SU-DHL-6 (cell line): ENCODE measurements around the gene DTNBP1.

Experiments used
- H2AFZ ChIP-seq: fragments of 200-600 bp; sonication (generic); 2 replicates; pipeline ENCODE4 v1.6.1; 2014; ENCODE audit warnings: low read depth, mild to moderate bottlenecking, moderate library complexity, mixed read lengths, antibody characterized with exemption, low read length; ENCODE audit not compliant: severe bottlenecking
- H3F3A ChIP-seq: fragments of 200-600 bp; shearing (Covaris generic); 2 replicates; pipeline ENCODE4 v1.6.0; 2016; ENCODE audit warnings: antibody characterized with exemption, mild to moderate bottlenecking; ENCODE audit not compliant: insufficient read depth
- H3K27ac ChIP-seq: fragments of 200-600 bp; sonication (generic); 2 replicates; pipeline ENCODE4 v1.5.1; 2016; ENCODE audit warnings: low read depth, mild to moderate bottlenecking, low read length, moderate library complexity, mixed read lengths
- H3K27me3 ChIP-seq: fragments of 200-600 bp; sonication (generic), shearing (Covaris generic); 2 replicates; pipeline ENCODE4 v1.6.0; 2014; ENCODE audit warnings: mild to moderate bottlenecking, low read length
- H3K36me3 ChIP-seq: fragments of 200-600 bp; sonication (generic); 2 replicates; pipeline ENCODE4 v1.6.1; 2014; ENCODE audit warnings: mild to moderate bottlenecking, low read length, mixed read lengths
- H3K4me2 ChIP-seq: fragments of 300-600, 200-600 bp; shearing (Covaris generic), sonication (generic); 2 replicates; pipeline ENCODE4 v1.6.0; 2014; ENCODE audit warnings: low read length, low read depth, mild to moderate bottlenecking; ENCODE audit not compliant: poor library complexity, severe bottlenecking
- H3K4me3 ChIP-seq: fragments of 200-600 bp; sonication (generic); 2 replicates; pipeline ENCODE4 v1.5.1; 2014; ENCODE audit warnings: antibody characterized with exemption, low read length, mild to moderate bottlenecking, mixed read lengths; ENCODE audit not compliant: insufficient read depth, poor library complexity, severe bottlenecking
- H3K79me2 ChIP-seq: fragments of 200-600 bp; sonication (generic); 2 replicates; pipeline ENCODE4 v1.6.1; 2014; ENCODE audit warnings: mild to moderate bottlenecking, low read length, moderate library complexity; ENCODE audit not compliant: insufficient read depth
- H3K9ac ChIP-seq: fragments of 200-600 bp; sonication (generic); 2 replicates; pipeline ENCODE4 v1.7.0; 2014; ENCODE audit warnings: mild to moderate bottlenecking, low read length
- H3K9me2 ChIP-seq: fragments of 200-600 bp; sonication (generic); replicated peaks from 2 replicates; pipeline ENCODE4 v1.6.1; 2014; ENCODE audit warnings: low read length; ENCODE audit not compliant: insufficient read depth
- H3K9me3 ChIP-seq: fragments of 200-600 bp; sonication (generic); 2 replicates; pipeline ENCODE4 v1.6.1; 2014; ENCODE audit warnings: low read length, mixed read lengths; ENCODE audit not compliant: insufficient read depth
- H4K20me1 ChIP-seq: fragments of 200-600 bp; sonication (generic); 2 replicates; pipeline ENCODE4 v1.6.1; 2014; ENCODE audit warnings: low read depth, mild to moderate bottlenecking, antibody characterized with exemption, low read length, moderate library complexity, mixed read lengths
- EZH2phosphoT487 ChIP-seq: fragments of 200-600 bp; sonication (generic), shearing (Covaris generic); conservative IDR thresholded peaks from 2 replicates; pipeline ENCODE4 v1.6.1; 2018; ENCODE audit warnings: mild to moderate bottlenecking, antibody characterized with exemption, low read length, moderate library complexity, mixed read lengths
- TF ChIP-seq, protein P1 (sequence below): fragments of 200-600 bp; sonication (generic); IDR thresholded peaks from one replicate; pipeline ENCODE4 v1.5.1; 2017; ENCODE audit warnings: antibody characterized with exemption, mild to moderate bottlenecking, low read length, moderate library complexity; ENCODE audit not compliant: insufficient read depth, poor library complexity, severe bottlenecking

The DTNBP1 gene

DNA sequence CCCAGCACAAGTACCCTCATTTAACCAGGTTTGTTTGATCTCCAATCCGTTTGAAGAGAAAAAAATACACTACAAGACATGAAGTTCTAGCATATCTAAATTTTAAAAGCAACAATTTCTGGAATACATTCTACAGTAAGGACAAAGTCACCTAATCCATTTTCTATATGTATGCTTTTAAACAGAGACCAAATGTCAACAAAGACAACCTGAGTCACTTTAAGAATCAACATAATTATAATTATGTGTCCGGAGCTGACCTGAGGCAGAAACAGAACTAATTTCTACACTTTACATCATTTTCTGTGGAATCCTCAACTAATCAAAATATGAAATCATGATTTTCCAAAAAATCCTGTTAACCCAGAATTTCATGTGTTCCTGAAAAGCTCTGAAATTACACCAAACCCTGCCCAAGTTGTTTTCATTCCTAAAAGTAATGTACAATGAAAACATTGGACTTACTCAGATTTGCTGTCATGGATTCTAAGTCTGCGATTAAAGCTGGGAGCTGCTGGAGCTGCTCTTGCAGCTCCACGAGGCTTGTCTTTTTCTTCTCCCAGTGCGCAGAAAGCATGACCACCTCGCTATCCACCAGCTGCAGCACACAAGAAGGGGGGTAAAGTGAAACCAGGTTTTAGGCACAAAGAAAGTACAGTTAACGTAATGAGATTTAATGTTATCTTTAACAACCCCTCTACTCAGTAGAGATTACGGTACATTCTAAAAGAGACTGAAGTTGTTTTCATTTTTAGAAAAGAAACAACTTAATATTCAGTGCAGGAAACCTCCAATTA is 35.8 kb downstream of the DTNBP1 start:
- Histone ChIP-seq H3K9me2 (no peaks in the 10 kb centered on the region), H3K9me3 (no peaks in the 10 kb centered on the region), H3K36me3 (peaks cover 41% of the 10 kb centered on the region; the same call in 1 of the 2 replicates), H3K79me2 (peaks cover 59% of the 10 kb centered on the region), H3K9ac (no peak overlapping the region), H3K27me3 (no peaks in the 10 kb centered on the region), H3K4me2 (no peak overlapping the region), H3F3A (peaks cover 34% of the 10 kb centered on the region; the same call in 1 of the 2 replicates), H4K20me1 (peaks cover 31% of the 10 kb centered on the region), H2AFZ (no peak overlapping the region), H3K27ac (no peak overlapping the region), H3K4me3 (no peak overlapping the region)
- TF ChIP-seq, protein P1, sequence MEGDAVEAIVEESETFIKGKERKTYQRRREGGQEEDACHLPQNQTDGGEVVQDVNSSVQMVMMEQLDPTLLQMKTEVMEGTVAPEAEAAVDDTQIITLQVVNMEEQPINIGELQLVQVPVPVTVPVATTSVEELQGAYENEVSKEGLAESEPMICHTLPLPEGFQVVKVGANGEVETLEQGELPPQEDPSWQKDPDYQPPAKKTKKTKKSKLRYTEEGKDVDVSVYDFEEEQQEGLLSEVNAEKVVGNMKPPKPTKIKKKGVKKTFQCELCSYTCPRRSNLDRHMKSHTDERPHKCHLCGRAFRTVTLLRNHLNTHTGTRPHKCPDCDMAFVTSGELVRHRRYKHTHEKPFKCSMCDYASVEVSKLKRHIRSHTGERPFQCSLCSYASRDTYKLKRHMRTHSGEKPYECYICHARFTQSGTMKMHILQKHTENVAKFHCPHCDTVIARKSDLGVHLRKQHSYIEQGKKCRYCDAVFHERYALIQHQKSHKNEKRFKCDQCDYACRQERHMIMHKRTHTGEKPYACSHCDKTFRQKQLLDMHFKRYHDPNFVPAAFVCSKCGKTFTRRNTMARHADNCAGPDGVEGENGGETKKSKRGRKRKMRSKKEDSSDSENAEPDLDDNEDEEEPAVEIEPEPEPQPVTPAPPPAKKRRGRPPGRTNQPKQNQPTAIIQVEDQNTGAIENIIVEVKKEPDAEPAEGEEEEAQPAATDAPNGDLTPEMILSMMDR, result no peak
- TF ChIP-seq EZH2phosphoT487, result no peak

DNA sequence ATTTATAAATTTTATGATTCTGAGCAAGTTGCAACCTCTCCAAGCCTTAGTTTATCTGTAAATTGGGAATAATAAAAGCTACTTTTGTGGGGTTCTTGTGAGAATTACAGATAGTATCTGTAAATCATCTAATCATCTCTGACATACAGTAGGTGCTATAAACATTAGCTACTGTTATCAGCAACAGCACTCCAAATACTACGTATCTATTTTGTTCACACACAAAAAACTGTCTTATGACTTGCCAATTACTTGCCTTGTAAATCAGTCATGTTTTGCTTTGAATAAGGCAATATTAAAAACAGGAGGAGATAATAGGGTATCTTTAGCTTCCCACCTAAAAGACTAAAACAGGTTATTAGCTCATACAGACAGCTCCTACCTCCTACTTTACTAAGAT is 36.7 kb downstream of the DTNBP1 start:
- no peaks in the 10 kb centered on the region for H3K27me3 ChIP-seq
- TF ChIP-seq EZH2phosphoT487, result no peak
- TF ChIP-seq, protein P1, result no peak
- H3K27ac ChIP-seq, result no peak overlapping the region
- peaks cover 34% of the 10 kb centered on the region; the same call in 1 of the 2 replicates for H3F3A ChIP-seq
- H4K20me1 ChIP-seq, result peaks cover 37% of the 10 kb centered on the region
- H3K4me3 ChIP-seq, result no peak overlapping the region
- H3K9me3 ChIP-seq, result no peaks in the 10 kb centered on the region
- no peaks in the 10 kb centered on the region for H3K9me2 ChIP-seq
- H3K9ac ChIP-seq, result no peak overlapping the region
- H3K36me3 ChIP-seq, result peaks cover 39% of the 10 kb centered on the region; the same call in 1 of the 2 replicates
- no peak overlapping the region for H3K4me2 ChIP-seq
- peaks cover 68% of the 10 kb centered on the region for H3K79me2 ChIP-seq
- no peak overlapping the region for H2AFZ ChIP-seq

DNA sequence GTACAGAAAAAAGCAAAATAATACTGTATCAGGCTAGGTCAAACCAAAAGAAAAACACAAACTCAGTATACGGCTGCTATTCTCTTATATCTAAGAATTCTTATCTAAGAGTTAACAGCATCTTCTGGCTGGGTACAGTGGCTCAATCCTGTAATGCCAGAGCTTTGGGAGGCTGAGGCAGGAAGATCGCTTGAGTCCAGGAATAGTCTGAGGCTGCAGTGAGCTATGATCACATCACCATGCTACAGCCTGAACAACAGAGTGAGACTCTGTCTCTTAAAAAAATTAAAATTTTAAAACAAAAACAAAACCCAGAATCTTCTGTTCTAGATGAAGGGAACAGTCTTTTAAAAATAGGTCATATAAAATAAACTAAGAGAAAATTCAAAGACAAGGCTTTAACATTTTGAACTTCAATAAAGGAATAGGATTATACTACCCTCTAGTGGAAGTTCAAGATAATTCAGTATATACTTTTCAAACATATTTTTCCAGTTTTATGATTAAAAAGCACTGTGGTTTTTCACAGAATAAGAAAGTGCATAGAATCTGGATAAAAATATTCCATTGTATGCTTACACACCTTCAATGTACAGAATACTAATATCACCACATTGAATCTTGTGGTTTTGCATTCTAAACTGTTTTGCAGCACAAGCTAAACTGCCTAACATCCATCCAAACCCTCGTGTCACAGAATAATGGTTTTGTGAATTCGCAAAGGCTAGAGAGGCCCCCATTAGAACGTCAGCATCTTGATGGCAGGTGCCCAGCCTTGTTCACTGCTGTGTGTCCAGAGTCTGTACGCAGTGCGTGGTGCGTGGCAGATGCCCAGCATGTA is 39.3 kb downstream of the DTNBP1 start:
- H3F3A ChIP-seq, result peaks cover 34% of the 10 kb centered on the region; the same call in 1 of the 2 replicates
- H3K9ac ChIP-seq, result no peak overlapping the region
- H3K4me2 ChIP-seq, result no peak overlapping the region
- no peak overlapping the region for H3K4me3 ChIP-seq
- peaks cover 50% of the 10 kb centered on the region for H4K20me1 ChIP-seq
- H3K27ac ChIP-seq, result no peak overlapping the region
- no peaks in the 10 kb centered on the region for H3K9me2 ChIP-seq
- no peaks in the 10 kb centered on the region for H3K9me3 ChIP-seq
- peaks cover 81% of the 10 kb centered on the region for H3K79me2 ChIP-seq
- no peak overlapping the region for H2AFZ ChIP-seq
- H3K27me3 ChIP-seq, result no peaks in the 10 kb centered on the region
- peaks cover 49% of the 10 kb centered on the region; the same call in 1 of the 2 replicates for H3K36me3 ChIP-seq
- TF ChIP-seq EZH2phosphoT487, result no peak
- TF ChIP-seq, protein P1, result peak; percentile 84
